ENCODE results near the gene ULBP3. TPM values are rescaled to one million over a fixed set of nuclear protein-coding genes. Genes with fewer than 3 reads are reported as not detected.

Gene ULBP3
- total and polyA plus RNA-seq, 12 donors = 0.52 to 2.1 (median 1.1) TPM; not detected in 1

DNA sequence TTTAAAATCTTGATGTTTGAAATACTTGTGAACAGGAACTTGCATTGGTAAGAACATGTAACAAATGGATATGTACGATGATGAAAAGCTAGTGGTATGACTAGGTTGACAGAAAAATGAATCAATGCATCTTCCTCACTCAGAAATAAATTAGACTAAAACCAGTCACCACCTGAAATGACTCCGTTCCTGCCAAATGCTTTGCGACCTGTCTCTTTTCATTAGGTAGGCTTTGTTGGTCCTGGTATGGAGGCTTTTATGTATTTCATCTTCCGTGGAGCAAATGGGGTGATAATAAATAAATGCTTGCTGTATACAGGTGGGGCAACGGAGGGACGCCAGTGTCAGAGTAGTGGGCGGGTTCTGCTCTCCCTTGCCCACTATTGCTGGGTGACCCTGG lies 17.1 kb upstream of the ULBP3 start:
- intact Hi-C loops (cut with DNase I) = loop anchor here in 1 of 10 donors (10.0 kb wide), 1 partner anchor 729 kb away; no protein-coding TSS in a partner anchor
- 95 to 96% methylated on average over 7 of the region's 7 CpGs for WGBS, 2 donors
- H3K27ac ChIP-seq = no peak overlapping the region
- no peaks in the 10 kb centered on the region for H3K9me3 ChIP-seq
- no peaks in the 10 kb centered on the region for H3K4me1 ChIP-seq
- no peak overlapping the region for H3K4me3 ChIP-seq
- DNase-seq = no peak
- H3K36me3 ChIP-seq = no peaks in the 10 kb centered on the region
- TF ChIP-seq, protein P1, sequence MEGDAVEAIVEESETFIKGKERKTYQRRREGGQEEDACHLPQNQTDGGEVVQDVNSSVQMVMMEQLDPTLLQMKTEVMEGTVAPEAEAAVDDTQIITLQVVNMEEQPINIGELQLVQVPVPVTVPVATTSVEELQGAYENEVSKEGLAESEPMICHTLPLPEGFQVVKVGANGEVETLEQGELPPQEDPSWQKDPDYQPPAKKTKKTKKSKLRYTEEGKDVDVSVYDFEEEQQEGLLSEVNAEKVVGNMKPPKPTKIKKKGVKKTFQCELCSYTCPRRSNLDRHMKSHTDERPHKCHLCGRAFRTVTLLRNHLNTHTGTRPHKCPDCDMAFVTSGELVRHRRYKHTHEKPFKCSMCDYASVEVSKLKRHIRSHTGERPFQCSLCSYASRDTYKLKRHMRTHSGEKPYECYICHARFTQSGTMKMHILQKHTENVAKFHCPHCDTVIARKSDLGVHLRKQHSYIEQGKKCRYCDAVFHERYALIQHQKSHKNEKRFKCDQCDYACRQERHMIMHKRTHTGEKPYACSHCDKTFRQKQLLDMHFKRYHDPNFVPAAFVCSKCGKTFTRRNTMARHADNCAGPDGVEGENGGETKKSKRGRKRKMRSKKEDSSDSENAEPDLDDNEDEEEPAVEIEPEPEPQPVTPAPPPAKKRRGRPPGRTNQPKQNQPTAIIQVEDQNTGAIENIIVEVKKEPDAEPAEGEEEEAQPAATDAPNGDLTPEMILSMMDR (IDR thresholded peaks at IDR 0.05) = no peak
- no peak for ATAC-seq
- H3K27me3 ChIP-seq = peaks cover 0 to 53% (median 0%) of the 10 kb centered on the region in 7 donors

DNA sequence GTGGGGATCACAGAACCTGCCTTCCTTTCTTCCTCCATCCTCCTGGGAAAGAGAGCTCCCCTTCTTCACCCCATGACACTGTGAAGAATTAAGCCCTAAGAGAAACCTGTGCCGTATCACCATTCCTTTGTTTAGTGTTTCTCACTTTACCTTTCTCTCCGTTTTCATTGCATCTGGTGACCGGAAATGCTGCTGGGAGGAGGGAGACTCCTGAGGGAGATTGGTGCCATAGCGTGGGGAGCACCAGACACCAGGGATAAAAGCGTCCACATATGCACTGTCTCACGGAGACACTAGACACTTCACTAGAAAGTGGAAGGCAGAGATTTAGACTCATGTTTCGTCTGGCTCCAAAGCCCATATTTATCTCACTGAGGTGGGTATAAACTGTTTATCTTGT lies 15.5 kb upstream of the ULBP3 start:
- Histone ChIP-seq H3K9me3 (no peaks in the 10 kb centered on the region), H3K27me3 (peaks cover 0 to 51% (median 0%) of the 10 kb centered on the region in 7 donors), H3K4me3 (no peak overlapping the region), H3K36me3 (no peaks in the 10 kb centered on the region), H3K27ac (no peak overlapping the region), H3K4me1 (no peaks in the 10 kb centered on the region)
- TF ChIP-seq, protein P1 (IDR thresholded peaks at IDR 0.05) = no peak
- intact Hi-C loops (cut with DNase I) = loop anchor here in 6 of 10 donors (5.0 to 10.0 kb wide), 4 partner anchors 248 to 730 kb away; no protein-coding TSS in a partner anchor
- ATAC-seq (no peak), DNase-seq (no peak)
- 82% methylated on average over 7 of the region's 7 CpGs for WGBS, 2 donors

DNA sequence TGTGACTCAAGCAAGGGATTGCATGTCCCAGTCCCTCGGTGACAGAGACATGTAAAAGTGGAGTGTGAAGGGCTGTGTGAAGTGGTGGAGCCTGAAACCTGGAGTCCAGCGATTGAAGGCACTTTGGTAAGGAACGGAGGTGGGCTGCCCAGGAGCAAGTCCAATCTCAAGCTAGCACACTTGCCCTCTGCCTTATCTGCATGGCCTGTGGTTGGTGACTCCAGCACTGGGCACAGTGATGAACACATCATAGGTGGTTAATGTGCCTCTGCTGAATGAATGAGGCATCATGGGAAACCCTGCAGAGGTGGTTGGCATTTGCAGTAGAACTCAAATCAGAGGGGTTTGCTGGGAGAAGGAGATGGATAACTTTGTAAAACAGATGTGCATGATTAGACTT lies 14.9 kb upstream of the ULBP3 start:
- Histone ChIP-seq H3K4me3 (no peak overlapping the region), H3K4me1 (no peaks in the 10 kb centered on the region), H3K9me3 (no peaks in the 10 kb centered on the region), H3K27me3 (peaks cover 0 to 46% (median 0%) of the 10 kb centered on the region in 7 donors), H3K36me3 (no peaks in the 10 kb centered on the region), H3K27ac (no peak overlapping the region)
- TF ChIP-seq, protein P1 (IDR thresholded peaks at IDR 0.05) = no peak
- WGBS, 2 donors = 82 to 87% methylated on average over 3 of the region's 3 CpGs
- ATAC-seq (no peak), DNase-seq (no peak)
- intact Hi-C loops (cut with DNase I) = loop anchor here in 6 of 10 donors (5.0 to 10.0 kb wide), 4 partner anchors 248 to 731 kb away; no protein-coding TSS in a partner anchor

DNA sequence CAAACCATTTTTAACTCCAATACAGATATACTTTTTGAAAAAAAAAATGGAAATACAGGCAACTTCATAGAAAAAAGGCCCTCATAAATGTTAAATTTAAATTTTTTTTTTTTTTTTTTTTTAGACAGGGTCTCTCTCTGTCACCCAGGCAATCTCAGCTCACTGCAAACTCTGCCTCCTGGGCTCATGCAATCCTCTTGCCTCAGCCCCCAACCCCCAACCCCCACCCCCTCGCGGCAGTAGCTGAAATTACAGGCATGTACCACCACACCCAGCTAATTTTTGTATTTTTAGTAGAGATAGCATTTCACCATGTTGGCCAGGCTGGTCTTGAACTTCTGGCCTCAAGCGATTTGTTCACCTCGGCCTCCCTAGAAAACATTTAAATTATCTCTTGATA lies 12.8 kb upstream of the ULBP3 start:
- no peak for ATAC-seq
- H3K36me3 ChIP-seq = no peaks in the 10 kb centered on the region
- TF ChIP-seq, protein P1 (IDR thresholded peaks at IDR 0.05) = no peak
- no peak for DNase-seq
- H3K4me3 ChIP-seq = no peak overlapping the region
- H3K9me3 ChIP-seq = no peaks in the 10 kb centered on the region
- 78 to 79% methylated on average over 4 of the region's 4 CpGs for WGBS, 2 donors
- intact Hi-C loops (cut with DNase I) = loop anchor here (2.0 to 10.0 kb wide), 6 partner anchors 251 to 733 kb away; no protein-coding TSS in a partner anchor
- no peak overlapping the region for H3K27ac ChIP-seq
- no peaks in the 10 kb centered on the region for H3K4me1 ChIP-seq
- peaks cover 0 to 35% (median 0%) of the 10 kb centered on the region in 7 donors for H3K27me3 ChIP-seq

Data from heart right ventricle (tissue), 16 donors.